NCI-H187 (cell line): Measurements from ENCODE around the gene TTLL5.

Experiments used
- DNase-seq, 2 experiments: peaks; one replicate each; lab custom pipeline; 2025; lab: John Stamatoyannopoulos, UW

TTLL5 gene

GRCh38 chr14:75660630-75661498 lies at the start of gene TTLL5, which contains the start of gene ERG28:
Gene TTLL5 (plus strand): TSS chr14:75661246. CDS start chr14:75663150, 1,904 bp downstream.
Gene ERG28 (minus strand): TSS chr14:75660876. CDS start chr14:75657502, 3,374 bp downstream.
- peak; percentile 97 to 100 for DNase-seq

- DNase-seq = no peak
Measured at GRCh38 chr14:75612157-75612556, 48.9 kb upstream of the TTLL5 start.

- DNase-seq = no peak
Measured at GRCh38 chr14:75614179-75614578, 46.9 kb upstream of the TTLL5 start.

GRCh38 chr14:75615200-75615599 lies 45.8 kb upstream of the TTLL5 start:
- no peak for DNase-seq

GRCh38 chr14:75619548-75619947 lies 41.5 kb upstream of the TTLL5 start:
- no peak for DNase-seq

- no peak for DNase-seq
Measured at GRCh38 chr14:75625034-75625433, 36.0 kb upstream of the TTLL5 start.

GRCh38 chr14:75626396-75626795 lies 34.6 kb upstream of the TTLL5 start:
- DNase-seq = no peak

- no peak for DNase-seq
Measured at GRCh38 chr14:75626863-75627262, 34.2 kb upstream of the TTLL5 start.

- no peak for DNase-seq
Measured at GRCh38 chr14:75627406-75627805, 33.6 kb upstream of the TTLL5 start.

GRCh38 chr14:75628816-75629215 lies 32.2 kb upstream of the TTLL5 start:
- peak in 1 of 2 experiments; percentile 12 for DNase-seq

- DNase-seq = peak in 1 of 2 experiments; percentile 27
Measured at GRCh38 chr14:75630695-75631452, 30.2 kb upstream of the TTLL5 start.

GRCh38 chr14:75631453-75631831 lies 29.6 kb upstream of the TTLL5 start:
- DNase-seq = no peak

GRCh38 chr14:75634848-75635247 lies 26.2 kb upstream of the TTLL5 start:
- no peak for DNase-seq

GRCh38 chr14:75636100-75636692 lies 24.9 kb upstream of the TTLL5 start:
- no peak for DNase-seq

- DNase-seq = no peak
Measured at GRCh38 chr14:75640876-75641275, 20.2 kb upstream of the TTLL5 start.

- no peak for DNase-seq
Measured at GRCh38 chr14:75643985-75644384, 17.1 kb upstream of the TTLL5 start.

GRCh38 chr14:75645056-75645455 lies 16.0 kb upstream of the TTLL5 start:
- DNase-seq = peak; percentile 68 to 83

GRCh38 chr14:75646762-75647161 lies 14.3 kb upstream of the TTLL5 start:
- DNase-seq = no peak

GRCh38 chr14:75647640-75648039 lies 13.4 kb upstream of the TTLL5 start:
- no peak for DNase-seq

- no peak for DNase-seq
Measured at GRCh38 chr14:75648066-75648838, 12.8 kb upstream of the TTLL5 start.

- no peak for DNase-seq
Measured at GRCh38 chr14:75649337-75649736, 11.7 kb upstream of the TTLL5 start.

- DNase-seq = no peak
Measured at GRCh38 chr14:75649773-75650172, 11.3 kb upstream of the TTLL5 start.
